Measurements from ENCODE around the gene PHF12.
"Not testable (repeated sequence)": the region's sequence is repeated elsewhere in the genome, so short reads cannot be mapped to it uniquely, and the experiment has no call there.

Gene PHF12

GRCh38 chr17:28928061-28928460 is 23.3 kb downstream of the PHF12 start:
- DNase-seq = no peak

- DNase-seq = no peak
Observed at GRCh38 chr17:28926786-28927185, 24.5 kb downstream of the PHF12 start.

GRCh38 chr17:28926366-28926765 is 25.0 kb downstream of the PHF12 start:
- no peak for DNase-seq

GRCh38 chr17:28925912-28926365 is 25.4 kb downstream of the PHF12 start:
- DNase-seq = no peak

- DNase-seq = no peak
Observed at GRCh38 chr17:28920201-28920600, 31.1 kb downstream of the PHF12 start.

- no peak for DNase-seq
Observed at GRCh38 chr17:28918295-28918694, 33.0 kb downstream of the PHF12 start.

- no peak for DNase-seq
Observed at GRCh38 chr17:28917465-28917864, 33.9 kb downstream of the PHF12 start.

- no peak for DNase-seq
Observed at GRCh38 chr17:28917029-28917428, 34.3 kb downstream of the PHF12 start.

- DNase-seq = peak; percentile 6
Observed at GRCh38 chr17:28916302-28916934, 34.9 kb downstream of the PHF12 start.

- no peak for DNase-seq
Observed at GRCh38 chr17:28912938-28913333, 38.4 kb downstream of the PHF12 start.

GRCh38 chr17:28912281-28912937 is 38.9 kb downstream of the PHF12 start:
- no peak for DNase-seq

- DNase-seq = no peak
Observed at GRCh38 chr17:28911411-28912045, 39.8 kb downstream of the PHF12 start.

GRCh38 chr17:28910534-28910933 is 40.8 kb downstream of the PHF12 start:
- no peak for DNase-seq

GRCh38 chr17:28908640-28909167 is 42.6 kb downstream of the PHF12 start:
- no peak for DNase-seq

- DNase-seq = no peak
Observed at GRCh38 chr17:28907709-28908475, 43.4 kb downstream of the PHF12 start.

GRCh38 chr17:28906706-28907438 is 44.4 kb downstream of the PHF12 start:
- DNase-seq = no peak

GRCh38 chr17:28906276-28906675 is 45.0 kb downstream of the PHF12 start:
- DNase-seq = no peak

GRCh38 chr17:28904800-28905199 is 46.5 kb downstream of the PHF12 start:
- no peak for DNase-seq

- DNase-seq = not testable (repeated sequence)
Observed at GRCh38 chr17:28903546-28903841, 47.8 kb downstream of the PHF12 start.

GRCh38 chr17:28902819-28903545 is 48.3 kb downstream of the PHF12 start, which contains the start of gene DHRS13:
TSS of gene DHRS13 (minus strand) at chr17:28903079. CDS start at chr17:28902944, 135 bp downstream.
- peak; percentile 94 for DNase-seq

GRCh38 chr17:28901866-28902818 is 49.2 kb downstream of the PHF12 start:
- DNase-seq = peak; percentile 66

Measured in NCI-H146 (cell line).